MM.1S (cell line): ENCODE data around the gene TBC1D10B.

Source experiments
- DNase-seq: peaks from one replicate; pipeline ENCODE4 v3.0.0-alpha.2; 2015
- H2AFZ ChIP-seq: fragments of 300-600 bp; sonication (generic); 2 replicates; pipeline ENCODE4 v1.6.0; 2016; ENCODE audit warnings: antibody characterized with exemption, low read length
- H3F3A ChIP-seq: fragments of 300-600 bp; sonication (generic); 2 replicates; pipeline ENCODE4 v1.6.1; 2016; ENCODE audit warnings: mild to moderate bottlenecking, antibody characterized with exemption, low read length, moderate library complexity, mixed read lengths; ENCODE audit not compliant: insufficient read depth
- H3K27ac ChIP-seq: fragments of 300-600 bp; sonication (generic); 2 replicates; pipeline ENCODE4 v1.5.1; 2016; ENCODE audit warnings: mild to moderate bottlenecking, low read length
- H3K27me3 ChIP-seq: fragments of 300-600 bp; sonication (generic); replicated peaks from 2 replicates; pipeline ENCODE4 v1.6.0; 2016; ENCODE audit warnings: low read length; ENCODE audit not compliant: insufficient read depth
- H3K36me3 ChIP-seq: fragments of 300-600 bp; sonication (generic); replicated peaks from 2 replicates; pipeline ENCODE4 v1.6.1; 2016; ENCODE audit warnings: mild to moderate bottlenecking, low read length, mixed read lengths; ENCODE audit not compliant: insufficient read depth
- H3K4me1 ChIP-seq: fragments of 300-600 bp; sonication (generic); 2 replicates; pipeline ENCODE4 v1.6.1; 2016; ENCODE audit warnings: low read length, mixed read lengths
- H3K4me2 ChIP-seq: fragments of 300-600 bp; sonication (generic); 2 replicates; pipeline ENCODE4 v1.6.0; 2016; ENCODE audit warnings: low read depth, low read length
- H3K4me3 ChIP-seq: fragments of 300-600 bp; sonication (generic); 2 replicates; pipeline ENCODE4 v1.5.1; 2016; ENCODE audit warnings: low read length, mixed read lengths
- H3K79me2 ChIP-seq: fragments of 300-600 bp; sonication (generic); 2 replicates; pipeline ENCODE4 v1.6.1; 2016; ENCODE audit warnings: mixed run types, low read length, mixed read lengths
- H3K9ac ChIP-seq: fragments of 300-600 bp; sonication (generic); 2 replicates; pipeline ENCODE4 v1.6.1; 2016; ENCODE audit warnings: low read length, mixed read lengths
- H3K9me2 ChIP-seq: fragments of 300-600 bp; sonication (generic); replicated peaks from 2 replicates; pipeline ENCODE4 v1.6.1; 2016; ENCODE audit warnings: mild to moderate bottlenecking, low read length, mixed read lengths; ENCODE audit not compliant: insufficient read depth
- H3K9me3 ChIP-seq: fragments of 300-600 bp; sonication (generic); replicated peaks from 2 replicates; pipeline ENCODE4 v1.6.1; 2016; ENCODE audit warnings: mild to moderate bottlenecking, low read length, mixed read lengths; ENCODE audit not compliant: insufficient read depth
- H4K20me1 ChIP-seq: fragments of 300-600 bp; sonication (generic); 2 replicates; pipeline ENCODE4 v1.6.1; 2016; ENCODE audit warnings: mild to moderate bottlenecking, low read length, moderate library complexity, mixed read lengths; ENCODE audit not compliant: insufficient read depth
- EZH2 ChIP-seq: fragments of 300-600 bp; sonication (generic); optimal IDR thresholded peaks from 2 replicates; pipeline ENCODE3; 2017; ENCODE audit warnings: low read depth, mild to moderate bottlenecking, antibody characterized with exemption, low read length, mixed read lengths
- EZH2phosphoT487 ChIP-seq: fragments of 300-600 bp; sonication (generic); IDR thresholded peaks from 2 replicates; pipeline ENCODE4 v1.6.1; 2018; ENCODE audit warnings: antibody characterized with exemption, low read length
- TF ChIP-seq, protein P1 (sequence below): fragments of 300-600 bp; sonication (generic); IDR thresholded peaks from 2 replicates; pipeline ENCODE4 v1.5.1; 2016; ENCODE audit warnings: antibody characterized with exemption, low read length, mixed read lengths

TBC1D10B gene

GRCh38 chr16:30407102-30407803 lies 37.0 kb upstream of the TBC1D10B start, which contains the start of gene ZNF771:
TSS of gene ZNF771 (plus strand) at chr16:30407606. CDS start at chr16:30408054, 448 bp downstream.
- peak; percentile 94 for DNase-seq
- H3K9me3 ChIP-seq = no peaks in the 10 kb centered on the region
- H4K20me1 ChIP-seq = no peaks in the 10 kb centered on the region
- TF ChIP-seq EZH2phosphoT487 = no peak
- TF ChIP-seq, protein P1, sequence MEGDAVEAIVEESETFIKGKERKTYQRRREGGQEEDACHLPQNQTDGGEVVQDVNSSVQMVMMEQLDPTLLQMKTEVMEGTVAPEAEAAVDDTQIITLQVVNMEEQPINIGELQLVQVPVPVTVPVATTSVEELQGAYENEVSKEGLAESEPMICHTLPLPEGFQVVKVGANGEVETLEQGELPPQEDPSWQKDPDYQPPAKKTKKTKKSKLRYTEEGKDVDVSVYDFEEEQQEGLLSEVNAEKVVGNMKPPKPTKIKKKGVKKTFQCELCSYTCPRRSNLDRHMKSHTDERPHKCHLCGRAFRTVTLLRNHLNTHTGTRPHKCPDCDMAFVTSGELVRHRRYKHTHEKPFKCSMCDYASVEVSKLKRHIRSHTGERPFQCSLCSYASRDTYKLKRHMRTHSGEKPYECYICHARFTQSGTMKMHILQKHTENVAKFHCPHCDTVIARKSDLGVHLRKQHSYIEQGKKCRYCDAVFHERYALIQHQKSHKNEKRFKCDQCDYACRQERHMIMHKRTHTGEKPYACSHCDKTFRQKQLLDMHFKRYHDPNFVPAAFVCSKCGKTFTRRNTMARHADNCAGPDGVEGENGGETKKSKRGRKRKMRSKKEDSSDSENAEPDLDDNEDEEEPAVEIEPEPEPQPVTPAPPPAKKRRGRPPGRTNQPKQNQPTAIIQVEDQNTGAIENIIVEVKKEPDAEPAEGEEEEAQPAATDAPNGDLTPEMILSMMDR = no peak
- TF ChIP-seq EZH2 = no peak
- peak within 1 kb of the TSS; percentile 55; the same call in 1 of the 2 replicates for H3K27ac ChIP-seq
- H3K9me2 ChIP-seq = no peaks in the 10 kb centered on the region
- no peaks in the 10 kb centered on the region for H3K36me3 ChIP-seq
- no peaks in the 10 kb centered on the region for H3K27me3 ChIP-seq
- peak within 1 kb of the TSS; percentile 77 for H3K4me3 ChIP-seq
- H3K9ac ChIP-seq = peak within 1 kb of the TSS; percentile 74
- H3K4me1 ChIP-seq = peaks cover 16% of the 10 kb centered on the region
- no peaks in the 10 kb centered on the region for H3F3A ChIP-seq
- H3K4me2 ChIP-seq = peak within 1 kb of the TSS; percentile 87
- peak within 1 kb of the TSS; percentile 83 for H2AFZ ChIP-seq
- peaks cover 22% of the 10 kb centered on the region for H3K79me2 ChIP-seq

GRCh38 chr16:30406795-30407101 lies 36.5 kb upstream of the TBC1D10B start:
- TF ChIP-seq, protein P1 = no peak
- TF ChIP-seq EZH2phosphoT487 = no peak
- TF ChIP-seq EZH2 = no peak
- H3K79me2 ChIP-seq = peaks cover 19% of the 10 kb centered on the region
- no peaks in the 10 kb centered on the region for H3K36me3 ChIP-seq
- H3K4me1 ChIP-seq = peaks cover 16% of the 10 kb centered on the region
- H2AFZ ChIP-seq = peak overlapping the region; percentile 83
- H3K9ac ChIP-seq = peak overlapping the region; percentile 74
- H3K9me3 ChIP-seq = no peaks in the 10 kb centered on the region
- H3K4me3 ChIP-seq = peak overlapping the region; percentile 77
- H3K27ac ChIP-seq = peak overlapping the region; percentile 55; the same call in 1 of the 2 replicates
- H3K27me3 ChIP-seq = no peaks in the 10 kb centered on the region
- H3K4me2 ChIP-seq = peak overlapping the region; percentile 84
- no peaks in the 10 kb centered on the region for H4K20me1 ChIP-seq
- no peaks in the 10 kb centered on the region for H3K9me2 ChIP-seq
- DNase-seq = no peak
- H3F3A ChIP-seq = no peaks in the 10 kb centered on the region

GRCh38 chr16:30401768-30402425 lies 31.6 kb upstream of the TBC1D10B start:
- Histone ChIP-seq H3K4me3 (no peak overlapping the region), H3K4me1 (peaks cover 2% of the 10 kb centered on the region; the same call in 1 of the 2 replicates), H3K36me3 (0 out of 2 replicates have a peak, but pooled peaks cover 2% of the 10 kb centered on the region), H4K20me1 (no peaks in the 10 kb centered on the region), H3K9me2 (no peaks in the 10 kb centered on the region), H3K4me2 (no peak overlapping the region), H3K27ac (no peak overlapping the region), H3K9ac (no peak overlapping the region), H3F3A (peaks cover 17% of the 10 kb centered on the region), H2AFZ (no peak overlapping the region), H3K27me3 (no peaks in the 10 kb centered on the region), H3K9me3 (no peaks in the 10 kb centered on the region), H3K79me2 (peaks cover 12% of the 10 kb centered on the region)
- TF ChIP-seq EZH2phosphoT487 (no peak), EZH2 (no peak)
- TF ChIP-seq, protein P1 = no peak
- DNase-seq = no peak
